WTC11 (cell line): Measurements from ENCODE around the gene PRKD1. TPM values are rescaled to one million over a fixed set of nuclear protein-coding genes. Genes with fewer than 3 reads are reported as not detected.
"Not testable (repeated sequence)": the region's sequence is repeated elsewhere in the genome, so short reads cannot be mapped to it uniquely, and the experiment has no call there.

Source experiments
- ATAC-seq: fragments of 200-7000 bp; cut with Tn5 transposase; 2 replicates; pipeline ENCODE4 v1.10.0; 2021; ENCODE audit warnings: mild to moderate bottlenecking, moderate library complexity
- CTCF ChIA-PET: fragments of 300-600 bp; sonication (Branson Sonifier 250); formaldehyde crosslinking; loops from one replicate; lab custom pipeline; 2021; ENCODE audit warnings: antibody characterized with exemption; lab: Charles Lee
- POLR2A ChIA-PET: fragments of 350-600 bp; sonication (Branson Sonifier 250); formaldehyde crosslinking; loops from one replicate; lab custom pipeline; 2021; ENCODE audit warnings: antibody characterized with exemption; lab: Charles Lee
- DNase-seq: peaks from one replicate; pipeline ENCODE4 v3.0.0; 2021; ENCODE audit warnings: low spot score
- H3K27ac Mint-ChIP-seq: 2 replicates; pipeline ENCODE4 v1.8.0; 2021; ENCODE audit warnings: mixed read lengths
- H3K27me3 Mint-ChIP-seq: 2 replicates; pipeline ENCODE4 v1.8.0; 2021; ENCODE audit warnings: low read depth, mild to moderate bottlenecking, moderate library complexity, mixed read lengths
- H3K36me3 Mint-ChIP-seq: 2 replicates; pipeline ENCODE4 v1.8.0; 2021; ENCODE audit warnings: mixed read lengths
- H3K4me1 Mint-ChIP-seq: 2 replicates; pipeline ENCODE4 v1.8.0; 2022; ENCODE audit warnings: mixed read lengths
- H3K4me3 Mint-ChIP-seq: 2 replicates; pipeline ENCODE4 v1.8.0; 2021; ENCODE audit warnings: mild to moderate bottlenecking, moderate library complexity, mixed read lengths
- H3K9me3 Mint-ChIP-seq: 2 replicates; pipeline ENCODE4 v1.8.0; 2021; ENCODE audit warnings: mixed read lengths
- ATF1 ChIP-seq: sonication (generic); formaldehyde crosslinking; IDR thresholded peaks from 2 replicates; pipeline ENCODE4 v1.8.1; 2023; ENCODE audit warnings: mild to moderate bottlenecking, moderate library complexity, missing genetic modification reagents
- FOXP1 ChIP-seq: sonication (generic); formaldehyde crosslinking; IDR thresholded peaks from 2 replicates; pipeline ENCODE4 v1.8.0; 2022; ENCODE audit warnings: missing genetic modification reagents, mild to moderate bottlenecking, moderate library complexity, borderline replicate concordance
- GRHL2 ChIP-seq: fragments of 250-450 bp; sonication (Bioruptor Pico); IDR thresholded peaks from 2 replicates; pipeline ENCODE4 v1.8.0; 2022; ENCODE audit warnings: mild to moderate bottlenecking, moderate library complexity; ENCODE audit not compliant: insufficient replicate concordance, severe bottlenecking
- HMGA2 ChIP-seq: fragments of 250-450 bp; sonication (Bioruptor Pico); IDR thresholded peaks from 2 replicates; pipeline ENCODE4 v1.4.0; 2021; ENCODE audit warnings: mild to moderate bottlenecking, moderate library complexity
- NFATC4 ChIP-seq: fragments of 250-450 bp; sonication (Bioruptor Pico); IDR thresholded peaks from 2 replicates; pipeline ENCODE4 v1.9.0; 2021; ENCODE audit warnings: mild to moderate bottlenecking
- NFE2L1 ChIP-seq: sonication (generic); formaldehyde crosslinking; IDR thresholded peaks from 2 replicates; pipeline ENCODE4 v1.8.1; 2023; ENCODE audit warnings: missing genetic modification reagents
- PRRX2 ChIP-seq: fragments of 250-450 bp; sonication (Bioruptor Pico); IDR thresholded peaks from 2 replicates; pipeline ENCODE4 v1.8.0; 2021; ENCODE audit warnings: mild to moderate bottlenecking
- SMAD3 ChIP-seq: sonication (generic); formaldehyde crosslinking; IDR thresholded peaks from 2 replicates; pipeline ENCODE4 v1.8.0; 2022; ENCODE audit warnings: missing genetic modification reagents, mild to moderate bottlenecking, borderline replicate concordance
- TEAD4 ChIP-seq: sonication (generic); formaldehyde crosslinking; IDR thresholded peaks from 2 replicates; pipeline ENCODE4 v1.8.0; 2022; ENCODE audit warnings: mild to moderate bottlenecking, missing genetic modification reagents
- ZNF121 ChIP-seq: sonication (generic); formaldehyde crosslinking; IDR thresholded peaks from 2 replicates; pipeline ENCODE4 v1.8.0; 2023; ENCODE audit warnings: missing genetic modification reagents
- ZNF219 ChIP-seq: sonication (generic); formaldehyde crosslinking; IDR thresholded peaks from 2 replicates; pipeline ENCODE4 v1.8.0; 2023; ENCODE audit warnings: missing genetic modification reagents, mild to moderate bottlenecking, borderline replicate concordance
- total RNA-seq: library from RNA; stranded (reverse); gene quantifications from 3 replicates; pipeline ENCODE4 v1.2.3, GENCODE V29; 2021
- TF ChIP-seq, protein P1 (sequence below): sonication (generic); formaldehyde crosslinking; IDR thresholded peaks from 2 replicates; pipeline ENCODE4 v1.8.1; 2023; ENCODE audit warnings: mild to moderate bottlenecking, missing genetic modification reagents, moderate library complexity
- TF ChIP-seq, protein P2 (sequence below): fragments of 250-450 bp; sonication (Bioruptor Pico); IDR thresholded peaks from 2 replicates; pipeline ENCODE4 v1.9.0; 2021; ENCODE audit warnings: moderate library complexity, mild to moderate bottlenecking, inconsistent platforms, borderline replicate concordance
- TF ChIP-seq, protein P3 (sequence below): fragments of 250-450 bp; sonication (Bioruptor Pico); IDR thresholded peaks from 2 replicates; pipeline ENCODE4 v1.9.0; 2021; ENCODE audit warnings: mild to moderate bottlenecking
- TF ChIP-seq, protein P4 (sequence below): sonication (generic); formaldehyde crosslinking; conservative IDR thresholded peaks from 2 replicates; pipeline ENCODE4 v1.8.1; 2022; ENCODE audit warnings: mild to moderate bottlenecking, missing genetic modification reagents
- TF ChIP-seq, protein P5 (sequence below): sonication (generic); formaldehyde crosslinking; IDR thresholded peaks from 2 replicates; pipeline ENCODE4 v1.8.0; 2022; ENCODE audit warnings: mild to moderate bottlenecking, missing genetic modification reagents
- TF ChIP-seq, protein P6 (sequence below): sonication (generic); formaldehyde crosslinking; IDR thresholded peaks from 2 replicates; pipeline ENCODE4 v1.8.1; 2023; ENCODE audit warnings: mild to moderate bottlenecking, missing genetic modification reagents, borderline replicate concordance

The PRKD1 gene
- total RNA-seq, 1 experiment from 2014 or later, result 7.6 TPM

DNA sequence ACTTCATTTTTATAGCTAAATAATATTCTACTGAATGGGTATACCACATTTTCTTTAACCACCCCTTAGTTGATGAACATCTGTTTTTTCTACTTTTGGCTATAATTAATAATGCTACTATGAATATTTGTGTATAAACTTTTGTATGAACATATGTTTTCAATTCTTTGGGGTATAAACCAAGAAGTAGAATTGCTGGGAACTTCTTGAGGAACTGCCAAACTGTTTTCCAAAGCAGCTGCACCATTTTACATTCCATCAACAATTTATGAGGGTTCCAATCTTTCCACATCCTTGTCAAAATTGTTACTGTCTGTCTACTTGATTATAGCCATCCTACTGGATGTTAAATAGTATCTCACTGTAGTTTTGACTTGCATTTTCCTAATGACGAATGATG, 221.8 kb downstream of the PRKD1 start:
- H3K36me3 Mint-ChIP-seq, result no peaks in the 10 kb centered on the region
- no peak overlapping the region for H3K4me3 Mint-ChIP-seq
- ChIA-PET CTCF (no interaction called here), POLR2A (no interaction called here)
- ATAC-seq (no peak), DNase-seq (no peak)
- H3K27me3 Mint-ChIP-seq, result no peaks in the 10 kb centered on the region
- H3K27ac Mint-ChIP-seq, result no peak overlapping the region
- H3K9me3 Mint-ChIP-seq, result peaks cover 15% of the 10 kb centered on the region
- H3K4me1 Mint-ChIP-seq, result no peaks in the 10 kb centered on the region
- TF ChIP-seq FOXP1 (CRISPR knock-in tag), result no peak
- TF ChIP-seq, protein P1, sequence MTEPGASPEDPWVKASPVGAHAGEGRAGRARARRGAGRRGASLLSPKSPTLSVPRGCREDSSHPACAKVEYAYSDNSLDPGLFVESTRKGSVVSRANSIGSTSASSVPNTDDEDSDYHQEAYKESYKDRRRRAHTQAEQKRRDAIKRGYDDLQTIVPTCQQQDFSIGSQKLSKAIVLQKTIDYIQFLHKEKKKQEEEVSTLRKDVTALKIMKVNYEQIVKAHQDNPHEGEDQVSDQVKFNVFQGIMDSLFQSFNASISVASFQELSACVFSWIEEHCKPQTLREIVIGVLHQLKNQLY (CRISPR knock-in tag), result no peak
- TF ChIP-seq, protein P2, sequence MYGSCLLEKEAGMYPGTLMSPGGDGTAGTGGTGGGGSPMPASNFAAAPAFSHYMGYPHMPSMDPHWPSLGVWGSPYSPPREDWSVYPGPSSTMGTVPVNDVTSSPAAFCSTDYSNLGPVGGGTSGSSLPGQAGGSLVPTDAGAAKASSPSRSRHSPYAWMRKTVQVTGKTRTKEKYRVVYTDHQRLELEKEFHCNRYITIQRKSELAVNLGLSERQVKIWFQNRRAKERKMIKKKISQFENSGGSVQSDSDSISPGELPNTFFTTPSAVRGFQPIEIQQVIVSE (CRISPR knock-in tag), result no peak
- TF ChIP-seq SMAD3 (CRISPR knock-in tag), result no peak
- TF ChIP-seq, protein P3, sequence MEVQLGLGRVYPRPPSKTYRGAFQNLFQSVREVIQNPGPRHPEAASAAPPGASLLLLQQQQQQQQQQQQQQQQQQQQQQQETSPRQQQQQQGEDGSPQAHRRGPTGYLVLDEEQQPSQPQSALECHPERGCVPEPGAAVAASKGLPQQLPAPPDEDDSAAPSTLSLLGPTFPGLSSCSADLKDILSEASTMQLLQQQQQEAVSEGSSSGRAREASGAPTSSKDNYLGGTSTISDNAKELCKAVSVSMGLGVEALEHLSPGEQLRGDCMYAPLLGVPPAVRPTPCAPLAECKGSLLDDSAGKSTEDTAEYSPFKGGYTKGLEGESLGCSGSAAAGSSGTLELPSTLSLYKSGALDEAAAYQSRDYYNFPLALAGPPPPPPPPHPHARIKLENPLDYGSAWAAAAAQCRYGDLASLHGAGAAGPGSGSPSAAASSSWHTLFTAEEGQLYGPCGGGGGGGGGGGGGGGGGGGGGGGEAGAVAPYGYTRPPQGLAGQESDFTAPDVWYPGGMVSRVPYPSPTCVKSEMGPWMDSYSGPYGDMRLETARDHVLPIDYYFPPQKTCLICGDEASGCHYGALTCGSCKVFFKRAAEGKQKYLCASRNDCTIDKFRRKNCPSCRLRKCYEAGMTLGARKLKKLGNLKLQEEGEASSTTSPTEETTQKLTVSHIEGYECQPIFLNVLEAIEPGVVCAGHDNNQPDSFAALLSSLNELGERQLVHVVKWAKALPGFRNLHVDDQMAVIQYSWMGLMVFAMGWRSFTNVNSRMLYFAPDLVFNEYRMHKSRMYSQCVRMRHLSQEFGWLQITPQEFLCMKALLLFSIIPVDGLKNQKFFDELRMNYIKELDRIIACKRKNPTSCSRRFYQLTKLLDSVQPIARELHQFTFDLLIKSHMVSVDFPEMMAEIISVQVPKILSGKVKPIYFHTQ (CRISPR knock-in tag), result no peak
- no peak for TF ChIP-seq ATF1 (CRISPR knock-in tag)
- TF ChIP-seq ZNF219 (CRISPR knock-in tag), result no peak
- no peak for TF ChIP-seq ZNF121 (CRISPR knock-in tag)
- TF ChIP-seq TEAD4 (CRISPR knock-in tag), result no peak
- TF ChIP-seq NFE2L1 (CRISPR knock-in tag), result no peak
- no peak for TF ChIP-seq NFATC4 (CRISPR knock-in tag)
- no peak for TF ChIP-seq HMGA2
- TF ChIP-seq, protein P4, sequence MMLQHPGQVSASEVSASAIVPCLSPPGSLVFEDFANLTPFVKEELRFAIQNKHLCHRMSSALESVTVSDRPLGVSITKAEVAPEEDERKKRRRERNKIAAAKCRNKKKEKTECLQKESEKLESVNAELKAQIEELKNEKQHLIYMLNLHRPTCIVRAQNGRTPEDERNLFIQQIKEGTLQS, result no peak

DNA sequence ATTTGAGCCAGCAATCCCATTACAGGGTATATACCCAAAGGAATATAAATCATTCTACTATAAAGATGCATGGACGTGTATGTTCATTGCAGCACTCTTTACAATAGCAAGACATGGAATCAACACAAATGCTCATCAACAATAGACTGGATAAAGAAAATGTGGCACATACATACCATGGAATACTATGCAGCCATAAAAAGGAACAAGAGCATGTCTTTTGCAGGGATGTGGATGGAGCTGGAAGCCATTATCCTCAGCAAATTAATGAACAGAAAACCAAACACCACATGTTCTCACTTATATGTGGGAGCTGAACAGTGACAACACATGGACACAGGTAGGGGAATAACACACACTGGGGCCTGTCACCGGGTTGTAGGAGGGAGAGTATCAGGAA, 238.1 kb downstream of the PRKD1 start:
- CTCF ChIA-PET, ATAC-seq, H3K27me3 Mint-ChIP-seq, H3K27ac Mint-ChIP-seq, H3K9me3 Mint-ChIP-seq, H3K4me1 Mint-ChIP-seq, H3K36me3 Mint-ChIP-seq, DNase-seq, H3K4me3 Mint-ChIP-seq, POLR2A ChIA-PET: not testable (repeated sequence)

DNA sequence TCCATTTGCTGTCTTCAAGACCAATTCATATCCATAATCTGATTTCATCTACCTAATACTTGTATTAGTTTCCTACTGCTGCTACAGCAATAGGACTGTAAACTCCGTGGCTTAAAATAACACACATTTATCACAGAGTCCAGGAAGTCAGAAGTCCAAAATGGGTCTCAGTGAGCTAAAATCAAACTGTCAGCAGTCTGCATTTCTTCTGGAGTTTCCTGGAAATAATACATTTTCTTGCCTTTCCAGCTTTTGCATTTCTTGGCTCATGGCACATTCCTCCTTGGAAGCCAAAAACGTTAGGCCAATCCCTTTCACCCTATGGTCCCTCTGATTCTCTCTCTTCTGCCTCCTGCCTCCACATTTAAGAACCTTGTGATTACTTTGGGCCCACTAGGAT, 239.8 kb downstream of the PRKD1 start:
- Mint-ChIP-seq H3K4me3 (no peak overlapping the region), H3K4me1 (no peaks in the 10 kb centered on the region), H3K36me3 (no peaks in the 10 kb centered on the region), H3K9me3 (peaks cover 4% of the 10 kb centered on the region; the same call in 1 of the 2 replicates), H3K27ac (no peak overlapping the region), H3K27me3 (no peaks in the 10 kb centered on the region)
- ChIA-PET POLR2A (no interaction called here), CTCF (no interaction called here)
- DNase-seq (no peak), ATAC-seq (no peak)
- TF ChIP-seq, protein P5, sequence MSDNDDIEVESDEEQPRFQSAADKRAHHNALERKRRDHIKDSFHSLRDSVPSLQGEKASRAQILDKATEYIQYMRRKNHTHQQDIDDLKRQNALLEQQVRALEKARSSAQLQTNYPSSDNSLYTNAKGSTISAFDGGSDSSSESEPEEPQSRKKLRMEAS, result no peak
- TF ChIP-seq PRRX2 (CRISPR knock-in tag), result no peak
- TF ChIP-seq, protein P6, sequence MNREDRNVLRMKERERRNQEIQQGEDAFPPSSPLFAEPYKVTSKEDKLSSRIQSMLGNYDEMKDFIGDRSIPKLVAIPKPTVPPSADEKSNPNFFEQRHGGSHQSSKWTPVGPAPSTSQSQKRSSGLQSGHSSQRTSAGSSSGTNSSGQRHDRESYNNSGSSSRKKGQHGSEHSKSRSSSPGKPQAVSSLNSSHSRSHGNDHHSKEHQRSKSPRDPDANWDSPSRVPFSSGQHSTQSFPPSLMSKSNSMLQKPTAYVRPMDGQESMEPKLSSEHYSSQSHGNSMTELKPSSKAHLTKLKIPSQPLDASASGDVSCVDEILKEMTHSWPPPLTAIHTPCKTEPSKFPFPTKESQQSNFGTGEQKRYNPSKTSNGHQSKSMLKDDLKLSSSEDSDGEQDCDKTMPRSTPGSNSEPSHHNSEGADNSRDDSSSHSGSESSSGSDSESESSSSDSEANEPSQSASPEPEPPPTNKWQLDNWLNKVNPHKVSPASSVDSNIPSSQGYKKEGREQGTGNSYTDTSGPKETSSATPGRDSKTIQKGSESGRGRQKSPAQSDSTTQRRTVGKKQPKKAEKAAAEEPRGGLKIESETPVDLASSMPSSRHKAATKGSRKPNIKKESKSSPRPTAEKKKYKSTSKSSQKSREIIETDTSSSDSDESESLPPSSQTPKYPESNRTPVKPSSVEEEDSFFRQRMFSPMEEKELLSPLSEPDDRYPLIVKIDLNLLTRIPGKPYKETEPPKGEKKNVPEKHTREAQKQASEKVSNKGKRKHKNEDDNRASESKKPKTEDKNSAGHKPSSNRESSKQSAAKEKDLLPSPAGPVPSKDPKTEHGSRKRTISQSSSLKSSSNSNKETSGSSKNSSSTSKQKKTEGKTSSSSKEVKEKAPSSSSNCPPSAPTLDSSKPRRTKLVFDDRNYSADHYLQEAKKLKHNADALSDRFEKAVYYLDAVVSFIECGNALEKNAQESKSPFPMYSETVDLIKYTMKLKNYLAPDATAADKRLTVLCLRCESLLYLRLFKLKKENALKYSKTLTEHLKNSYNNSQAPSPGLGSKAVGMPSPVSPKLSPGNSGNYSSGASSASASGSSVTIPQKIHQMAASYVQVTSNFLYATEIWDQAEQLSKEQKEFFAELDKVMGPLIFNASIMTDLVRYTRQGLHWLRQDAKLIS (CRISPR knock-in tag), result no peak
- no peak for TF ChIP-seq GRHL2 (CRISPR knock-in tag)
